ENCODE data around the gene MAFB.

The MAFB gene

GRCh38 chr20:40680161-40680959 is 8.7 kb downstream of the MAFB start:
- peak; percentile 81 for DNase-seq

GRCh38 chr20:40679184-40679583 is 9.9 kb downstream of the MAFB start:
- no peak for DNase-seq

DNA sequence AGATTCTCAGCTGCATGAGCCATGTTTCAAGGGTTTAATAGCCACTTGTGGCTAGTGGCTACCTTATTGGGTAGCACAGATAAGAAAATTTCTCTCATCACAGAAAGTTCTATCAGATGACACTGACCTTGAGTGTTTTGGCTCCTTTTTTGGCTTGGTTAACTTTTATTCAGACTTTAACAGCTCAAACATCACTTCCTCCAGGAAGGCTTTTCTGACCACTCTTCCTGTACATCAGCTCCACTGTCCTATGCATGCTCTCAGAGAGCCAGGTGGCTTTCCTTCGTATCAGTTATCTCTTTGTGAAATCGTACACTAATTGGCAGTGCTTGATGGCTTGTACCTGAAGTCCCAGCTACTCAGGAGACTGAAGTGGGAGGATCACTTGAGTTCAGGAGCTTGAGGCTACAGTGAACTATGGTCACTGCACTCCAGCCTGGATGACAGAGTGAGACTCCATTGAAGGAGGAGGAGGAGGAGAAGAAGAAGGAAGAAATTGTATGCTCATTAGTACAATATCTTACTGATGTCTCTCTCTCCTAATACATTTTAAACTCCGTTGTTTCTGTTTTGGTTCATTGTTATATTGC is 10.7 kb downstream of the MAFB start:
- DNase-seq, result no peak

- DNase-seq, result no peak
Measured at GRCh38 chr20:40677343-40677924, 11.6 kb downstream of the MAFB start.

DNA sequence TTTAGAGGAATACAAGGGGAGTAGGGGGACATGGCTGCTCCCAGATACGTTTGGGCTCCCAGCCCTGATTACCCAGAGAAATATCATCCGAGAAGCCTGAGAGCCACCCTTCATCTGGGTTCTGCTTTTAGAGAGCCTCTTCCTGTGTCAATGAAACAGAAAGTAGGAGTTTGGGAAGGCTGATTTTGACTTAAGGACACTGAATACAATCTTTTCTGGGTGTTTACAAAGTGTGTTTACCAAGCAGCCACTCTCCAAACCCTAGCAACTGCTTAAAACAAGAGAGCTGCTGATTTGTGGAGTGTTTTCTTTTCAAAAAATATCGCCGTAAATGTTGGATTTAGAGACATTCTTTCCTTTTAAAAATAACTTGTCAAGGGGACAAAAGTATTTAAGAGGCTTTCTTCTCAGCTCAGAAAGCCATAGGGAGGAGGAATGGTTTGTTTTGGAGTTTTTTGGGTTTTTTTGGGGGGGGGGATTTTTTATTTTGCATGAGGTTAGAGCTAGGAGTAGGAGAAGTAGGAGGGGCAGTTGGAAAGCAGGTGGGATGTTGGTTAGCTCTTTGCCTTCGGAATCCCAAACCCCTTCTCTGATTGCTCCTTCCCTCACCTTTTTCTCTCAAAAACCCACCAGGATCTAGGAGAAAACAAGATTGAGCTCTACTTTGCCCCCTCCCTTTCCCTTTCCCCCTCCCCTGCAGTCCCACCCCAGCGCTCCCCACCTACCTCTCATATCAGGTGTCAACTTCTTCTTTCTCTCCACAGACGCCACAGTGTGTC is 12.4 kb downstream of the MAFB start:
- peak; percentile 74 for DNase-seq

GRCh38 chr20:40675599-40676221 is 13.3 kb downstream of the MAFB start:
- DNase-seq, result peak; percentile 40

DNA sequence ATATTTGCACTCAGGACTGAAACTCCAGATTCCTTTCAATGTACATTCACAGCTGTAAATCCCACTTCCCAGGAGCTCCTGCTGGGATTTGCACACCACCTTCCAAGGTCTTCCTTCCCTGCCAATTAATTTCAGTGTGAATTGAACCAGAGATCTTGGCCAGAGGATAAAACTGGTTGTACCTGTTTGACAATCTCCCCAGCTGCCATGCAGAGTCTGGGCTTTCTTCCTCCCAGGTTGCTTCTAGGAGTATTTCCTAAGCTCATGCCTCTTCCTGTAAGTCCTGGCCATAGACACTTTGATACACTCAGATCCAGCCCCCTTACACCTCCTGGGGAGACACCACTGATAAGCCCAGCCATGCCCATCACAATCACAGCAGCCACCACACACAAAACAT is 15.6 kb downstream of the MAFB start:
- no peak for DNase-seq

DNA sequence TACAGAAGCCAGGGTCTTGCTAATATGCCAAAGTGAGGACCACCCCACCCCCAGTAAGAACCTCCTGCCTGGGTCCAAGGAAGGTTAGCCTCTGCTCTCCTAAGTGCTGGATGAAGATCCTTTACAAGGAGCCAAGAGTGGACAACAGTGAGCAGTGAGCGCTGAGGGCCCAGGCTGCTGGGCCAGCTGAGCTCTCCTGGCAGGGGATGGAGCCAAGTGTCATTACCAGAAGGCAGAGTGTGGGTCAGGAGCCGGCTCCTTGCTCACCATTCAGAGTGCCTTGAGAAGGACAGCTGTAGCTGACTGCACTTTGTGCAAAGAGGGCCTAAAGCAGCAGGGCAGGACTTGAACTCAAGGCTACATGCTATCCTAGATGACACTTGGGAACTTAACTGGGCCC is 16.9 kb downstream of the MAFB start:
- no peak for DNase-seq

DNA sequence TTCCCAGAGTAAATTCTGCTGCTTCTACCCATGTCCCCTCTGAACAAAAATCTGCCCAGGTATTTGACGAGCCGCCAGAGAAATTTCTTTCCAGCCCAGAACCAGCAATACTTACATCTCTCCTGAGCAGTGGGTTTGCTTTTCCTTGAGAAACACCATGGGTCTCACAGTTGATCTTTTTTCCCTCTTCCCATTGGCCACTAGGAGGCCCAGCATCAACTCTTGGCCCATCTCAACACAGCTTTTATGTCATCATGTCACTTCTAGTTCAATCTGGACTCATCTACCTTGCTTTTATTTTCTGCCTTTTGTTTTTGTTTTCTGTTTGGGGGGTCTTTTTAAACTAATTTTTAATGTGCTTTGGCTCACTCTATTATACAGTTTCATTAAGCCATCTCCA is 18.8 kb downstream of the MAFB start:
- no peak for DNase-seq

GRCh38 chr20:40669692-40670091 is 19.3 kb downstream of the MAFB start:
- no peak for DNase-seq

DNA sequence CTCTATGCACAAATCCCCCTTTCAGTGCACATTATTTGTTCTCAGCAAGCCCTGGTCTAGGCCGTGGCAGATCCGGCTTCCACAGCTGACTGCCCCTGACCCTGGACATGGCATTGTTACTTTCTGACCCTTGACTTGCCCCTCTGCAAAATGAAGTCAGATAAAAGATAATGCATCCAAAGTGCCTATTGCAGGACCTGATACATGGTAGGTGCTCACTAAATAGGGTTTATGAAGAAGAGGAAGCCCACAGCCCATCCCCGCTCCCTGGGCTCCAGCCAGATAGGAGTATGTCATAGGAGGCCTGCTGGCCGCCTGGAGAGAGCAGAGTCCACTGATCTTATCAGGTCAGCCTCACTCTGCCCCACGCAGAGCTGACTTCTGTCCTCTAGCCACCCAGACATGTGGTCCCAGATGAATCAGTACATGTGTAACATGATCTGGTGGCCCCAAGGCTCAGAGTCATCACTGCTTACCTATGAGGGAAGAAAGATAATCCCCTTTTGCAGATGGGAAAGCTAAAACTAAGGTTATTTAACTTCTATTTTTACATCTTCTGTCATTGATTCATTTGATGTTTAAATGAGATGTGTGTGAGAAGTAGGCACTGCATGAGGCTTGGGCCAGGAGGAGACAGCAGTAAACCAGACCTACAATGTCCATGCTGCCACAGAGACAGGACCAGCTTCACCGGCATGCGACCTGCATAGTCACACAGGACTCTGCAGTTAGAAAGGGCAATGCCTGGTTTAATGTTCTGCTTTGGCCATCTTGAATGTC is 20.4 kb downstream of the MAFB start:
- no peak for DNase-seq

- no peak for DNase-seq
Measured at GRCh38 chr20:40667503-40667902, 21.5 kb downstream of the MAFB start.

DNA sequence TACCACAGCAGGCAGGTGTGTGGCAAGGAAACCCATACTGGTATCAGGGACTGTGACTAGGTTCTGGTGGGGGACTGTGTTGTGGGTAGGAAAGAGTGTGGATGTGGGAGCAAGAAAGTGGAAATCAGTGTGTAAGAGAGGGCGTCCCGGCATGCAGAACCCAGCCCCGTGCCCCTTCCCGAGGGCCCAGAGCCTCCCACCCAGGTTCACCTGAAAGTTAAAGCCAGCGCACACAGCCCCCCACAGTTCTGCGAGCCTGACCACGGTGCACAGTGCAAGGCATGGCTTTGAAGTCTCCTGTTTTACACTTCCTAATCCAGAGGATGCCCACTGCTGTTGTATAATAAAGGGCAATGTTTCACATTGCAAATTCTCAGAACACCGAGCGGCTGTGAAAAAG is 22.7 kb downstream of the MAFB start:
- DNase-seq, result no peak

GRCh38 chr20:40664891-40665290 is 24.1 kb downstream of the MAFB start:
- no peak for DNase-seq

DNA sequence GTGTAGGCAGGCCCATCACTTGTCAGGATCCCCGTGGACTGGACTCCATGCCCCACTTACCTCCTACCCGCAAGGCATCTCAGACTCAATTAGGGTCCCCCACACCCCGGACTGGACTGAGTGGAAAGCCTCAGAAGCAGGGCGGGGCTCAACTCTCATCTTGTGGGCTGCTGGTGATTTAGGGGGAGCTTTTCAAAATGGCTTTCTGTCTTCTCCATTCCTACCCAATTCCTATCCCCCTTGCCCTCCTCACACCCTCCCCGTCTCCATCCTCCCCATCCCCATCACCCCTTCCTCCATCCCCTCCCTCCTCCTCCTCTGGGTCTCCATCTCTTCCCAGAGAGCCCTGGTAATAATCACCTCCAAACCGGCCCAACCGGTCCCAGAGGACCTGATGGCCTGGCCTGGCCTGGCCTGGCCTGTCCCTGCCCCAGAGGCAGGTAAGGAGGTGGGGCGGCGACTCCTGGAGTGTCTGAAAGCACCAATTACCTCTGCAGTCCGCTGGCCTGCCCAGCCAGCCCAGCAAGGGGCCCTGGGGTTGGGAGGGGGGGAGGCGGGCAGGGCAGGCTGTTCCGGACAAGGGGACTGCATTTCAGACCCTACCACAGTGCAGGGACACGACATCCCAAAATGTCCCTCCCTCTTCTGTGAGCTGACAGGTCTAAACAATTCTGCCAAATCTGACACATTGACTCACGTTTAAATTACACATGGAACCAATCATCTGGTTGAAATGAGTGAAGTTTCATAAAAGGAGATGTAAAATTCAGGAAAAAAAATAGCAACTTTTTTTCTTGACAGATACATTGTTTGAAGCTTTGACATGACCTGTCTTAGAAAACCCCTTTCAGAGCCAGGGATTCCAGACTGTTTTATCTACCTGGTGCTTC is 24.8 kb downstream of the MAFB start:
- no peak for DNase-seq

DNA sequence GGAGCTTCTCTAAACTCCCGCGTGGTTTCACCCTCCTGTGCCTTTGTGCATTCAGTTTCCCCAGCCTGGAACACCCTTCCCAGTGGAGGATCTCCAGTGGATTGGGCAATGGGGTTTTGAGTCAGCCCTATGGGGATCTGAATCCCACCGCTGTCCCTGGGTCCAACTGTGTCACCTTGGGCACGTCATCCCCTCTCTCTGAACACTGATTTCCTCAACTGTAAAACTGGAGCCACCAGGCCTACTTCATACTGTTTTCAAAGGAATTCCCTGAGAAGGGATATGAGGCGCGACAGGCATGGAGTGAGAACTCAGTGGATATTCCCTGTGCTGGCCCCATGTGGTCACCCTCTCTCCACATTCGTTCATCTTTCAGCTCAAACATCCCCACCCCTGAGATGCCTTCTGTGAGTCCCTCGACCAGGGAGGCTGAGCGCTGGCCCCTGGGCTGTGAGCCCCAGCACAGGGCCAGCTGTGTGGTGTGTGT is 25.7 kb downstream of the MAFB start:
- no peak for DNase-seq

GRCh38 chr20:40659567-40659966 is 29.5 kb downstream of the MAFB start:
- no peak for DNase-seq

GRCh38 chr20:40658509-40658908 is 30.5 kb downstream of the MAFB start:
- no peak for DNase-seq

GRCh38 chr20:40657526-40657925 is 31.5 kb downstream of the MAFB start:
- DNase-seq, result no peak

DNA sequence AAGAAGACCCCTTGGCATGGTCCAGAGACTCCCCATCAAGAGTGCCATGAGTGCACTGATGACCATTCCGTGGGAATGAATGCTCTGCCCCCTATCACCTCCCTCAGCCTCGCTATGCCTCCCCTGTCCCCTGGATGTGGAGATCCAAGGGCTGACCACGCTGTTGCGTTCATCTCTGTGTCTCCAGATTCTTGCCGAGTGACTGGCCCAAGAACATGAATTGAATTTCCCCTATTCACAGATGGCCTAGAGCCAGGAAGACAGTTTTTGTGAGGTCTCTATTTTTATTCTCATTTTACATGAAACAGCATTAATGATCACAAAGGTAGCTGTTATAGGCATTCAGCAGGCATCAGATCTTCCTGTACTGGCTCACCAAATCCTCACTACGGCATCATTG is 33.6 kb downstream of the MAFB start:
- no peak for DNase-seq

DNA sequence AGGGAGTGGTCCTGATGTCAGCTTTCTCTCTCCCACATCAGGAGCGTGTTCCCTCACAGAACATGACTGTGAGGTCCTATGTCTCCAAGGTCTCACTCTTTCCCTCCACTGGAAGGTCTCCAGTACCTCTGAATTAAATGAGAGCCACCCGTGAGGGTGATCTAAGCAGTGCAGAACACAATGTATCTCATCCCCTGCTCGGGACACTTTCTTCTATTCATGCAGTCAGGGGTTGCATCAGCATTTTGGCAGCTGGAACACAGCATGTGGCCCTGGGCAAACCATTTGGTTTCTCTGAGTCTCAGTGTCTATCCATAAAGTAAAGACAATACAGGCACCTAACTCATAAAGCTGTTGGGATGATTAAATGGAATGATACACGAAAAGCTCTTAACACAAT is 34.2 kb downstream of the MAFB start:
- no peak for DNase-seq
